RPMI7951 (cell line): Measurements from ENCODE around the gene ZNF567. TPM values are rescaled to one million over a fixed set of nuclear protein-coding genes. Genes with fewer than 3 reads are reported as not detected.
"Not testable (repeated sequence)": the region's sequence is repeated elsewhere in the genome, so short reads cannot be mapped to it uniquely, and the experiment has no call there.

Source experiments
- DNase-seq: peaks from one replicate; pipeline ENCODE4 v3.0.0-alpha.2; 2012; ENCODE audit warnings: low read depth
- total RNA-seq: library from RNA; depleted of rRNA; stranded (reverse); fragments of >200 nt; shearing (Covaris generic); gene quantifications from 2 replicates; pipeline ENCODE4 v1.2.3, GENCODE V29; 2014; rRNA removed

ZNF567 gene
- total RNA-seq = 5.5 and 13.8 TPM in 2 replicates

GRCh38 chr19:36687214-36688056 lies at the start of gene ZNF567:
ZNF567 (plus strand) TSS chr19:36687612; CDS start chr19:36694868, 7,256 bp downstream.
- peak; percentile 97 for DNase-seq

DNA sequence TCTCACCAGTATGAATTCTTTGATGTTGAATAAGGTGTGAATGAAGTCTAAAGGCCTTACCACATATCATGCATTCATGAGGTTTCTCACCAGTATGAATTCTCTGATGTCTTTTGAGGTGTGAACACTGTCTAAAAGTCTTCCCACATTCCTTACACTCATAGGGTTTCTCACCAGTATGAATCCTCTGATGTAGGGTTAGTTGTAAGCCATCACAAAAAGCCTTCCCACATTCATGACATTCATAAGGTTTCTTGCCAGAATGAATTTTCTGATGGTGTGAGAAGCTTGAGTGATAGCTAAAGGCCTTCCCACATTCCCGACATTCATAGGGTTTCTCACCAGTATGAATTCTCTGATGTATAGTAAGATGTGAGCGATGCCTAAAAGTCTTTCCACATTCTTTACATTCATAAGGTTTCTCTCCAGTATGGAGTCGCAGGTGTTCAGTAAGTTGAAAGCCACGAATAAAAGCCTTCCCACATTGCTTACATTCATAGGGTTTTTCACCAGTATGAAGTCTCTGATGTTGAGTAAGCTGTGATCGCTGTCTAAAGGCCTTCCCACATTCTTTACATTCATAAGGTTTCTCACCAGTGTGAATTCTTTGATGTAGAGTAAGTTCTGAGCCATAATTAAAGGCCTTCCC lies 48.4 kb upstream of the ZNF567 start:
- peak; percentile 11 for DNase-seq

DNA sequence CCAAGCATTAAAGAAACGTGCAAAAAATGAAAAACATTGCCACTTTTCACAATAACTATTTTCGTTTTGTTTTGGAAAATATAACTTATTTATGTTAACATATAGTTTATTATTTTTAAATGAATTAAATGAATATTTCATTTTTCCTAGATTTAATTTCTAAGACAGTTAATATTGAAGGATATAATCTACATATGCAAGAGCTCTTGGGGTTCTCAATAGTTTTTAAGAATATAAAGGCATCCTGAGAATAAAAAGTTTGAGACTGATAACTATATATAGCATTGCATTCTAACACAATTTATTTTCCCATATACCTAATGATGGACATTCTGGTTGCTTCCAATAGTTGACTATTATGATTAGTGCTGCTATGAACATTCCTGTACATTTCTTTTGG lies 40.7 kb upstream of the ZNF567 start:
- DNase-seq = no peak

- DNase-seq = no peak
These were observed 34.5 kb upstream of the ZNF567 start for GRCh38 chr19:36652958-36653357.

- DNase-seq = no peak
These were observed 21.6 kb upstream of the ZNF567 start for GRCh38 chr19:36665832-36666231.

DNA sequence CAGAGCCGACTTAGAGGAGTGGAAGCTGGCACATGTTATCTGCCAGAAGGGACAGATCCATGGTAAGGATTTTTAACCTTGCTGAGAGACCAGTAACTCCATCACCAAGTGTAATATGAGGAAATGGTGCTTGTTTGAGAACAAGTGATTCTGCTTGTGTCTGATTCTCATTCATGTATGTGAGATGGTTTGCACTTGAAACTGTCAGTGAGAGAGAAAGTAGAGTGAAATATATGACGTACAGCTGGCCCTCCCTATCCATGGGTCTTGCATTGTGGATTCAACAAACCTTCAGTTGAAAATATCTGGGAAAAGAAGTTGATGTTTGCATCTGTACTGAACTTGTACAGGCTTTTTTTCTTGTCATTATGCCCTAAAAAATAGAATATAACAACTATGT lies 18.8 kb upstream of the ZNF567 start:
- DNase-seq = no peak

GRCh38 chr19:36672368-36672767 lies 15.0 kb upstream of the ZNF567 start:
- no peak for DNase-seq

GRCh38 chr19:36674201-36674600 lies 13.2 kb upstream of the ZNF567 start:
- DNase-seq = no peak

DNA sequence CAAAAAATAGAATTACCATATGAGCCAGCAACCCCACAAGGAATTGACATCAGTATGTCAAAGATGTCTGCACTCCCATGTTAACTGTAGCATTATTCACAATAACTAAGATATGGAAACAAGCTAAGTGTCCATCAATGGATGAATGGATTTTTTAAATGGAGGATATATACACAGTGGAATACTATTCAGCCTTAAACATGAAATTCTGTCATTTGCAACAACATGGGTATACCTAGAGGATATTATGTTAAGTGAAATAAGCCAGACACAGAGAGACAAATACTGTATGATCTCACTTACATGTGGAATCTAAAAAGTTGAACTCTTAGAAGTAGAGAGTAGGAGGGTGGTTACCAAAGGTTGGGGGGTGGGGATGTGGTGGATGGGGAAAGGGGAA lies 8.0 kb upstream of the ZNF567 start:
- DNase-seq = no peak

DNA sequence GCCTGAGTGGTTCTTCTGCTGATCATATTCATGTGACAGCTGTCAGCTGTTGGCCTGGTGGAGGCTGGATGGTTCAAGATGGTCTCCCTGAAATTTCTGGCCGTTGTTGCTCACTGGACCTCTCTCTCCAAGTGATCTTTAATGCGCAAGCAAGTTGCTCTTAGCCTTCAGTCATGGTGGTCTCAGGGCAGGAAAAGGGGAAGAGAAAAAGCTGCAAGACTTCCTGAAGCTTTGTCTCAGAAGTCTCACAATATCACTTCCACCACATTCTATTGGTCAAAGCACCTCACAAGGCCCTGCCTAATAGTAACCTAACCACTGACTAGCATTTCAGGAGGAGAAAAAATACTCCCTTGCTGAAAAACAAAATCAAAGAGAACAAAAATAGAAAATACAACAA lies 1.6 kb upstream of the ZNF567 start:
- no peak for DNase-seq

DNA sequence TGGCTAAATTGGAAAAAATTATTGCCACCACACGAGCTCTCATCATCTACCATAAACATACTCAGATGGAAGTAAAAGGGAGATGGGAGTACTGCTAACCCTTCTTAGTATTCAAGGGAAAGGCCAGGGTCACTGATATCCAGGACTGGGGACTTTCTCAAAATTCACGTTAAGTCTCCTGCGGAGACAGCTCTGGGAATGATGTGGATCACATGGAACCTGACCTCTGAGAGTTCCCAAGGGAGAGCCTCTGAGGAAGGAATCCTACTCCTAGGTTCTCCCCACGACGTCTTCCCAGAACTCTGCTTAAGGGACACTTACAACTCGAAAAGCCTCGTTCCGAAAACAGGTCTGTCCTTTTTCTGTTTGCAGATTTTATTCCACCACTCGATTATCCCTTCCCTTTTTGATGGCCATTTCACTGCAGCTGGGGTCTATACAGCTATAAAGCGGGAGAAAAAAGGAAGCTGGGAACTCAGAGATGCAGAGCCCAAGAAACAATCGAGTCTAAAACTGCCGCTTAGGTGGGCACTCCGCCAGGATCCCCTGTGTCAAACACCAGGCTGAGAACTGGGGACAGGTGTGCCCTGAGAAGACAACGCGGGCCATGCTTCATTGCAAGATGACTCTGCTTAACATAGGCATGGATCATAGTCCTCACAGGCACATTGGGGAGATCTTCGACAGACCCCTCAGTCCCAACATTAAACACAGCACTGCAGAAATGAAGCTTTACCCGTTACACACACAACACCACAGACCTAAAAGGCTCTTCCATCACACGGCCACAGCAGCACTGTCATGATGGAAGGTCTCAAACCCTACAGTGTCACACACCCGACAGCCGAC lies 823 bp upstream of the ZNF567 start:
- DNase-seq = peak; percentile 6

DNA sequence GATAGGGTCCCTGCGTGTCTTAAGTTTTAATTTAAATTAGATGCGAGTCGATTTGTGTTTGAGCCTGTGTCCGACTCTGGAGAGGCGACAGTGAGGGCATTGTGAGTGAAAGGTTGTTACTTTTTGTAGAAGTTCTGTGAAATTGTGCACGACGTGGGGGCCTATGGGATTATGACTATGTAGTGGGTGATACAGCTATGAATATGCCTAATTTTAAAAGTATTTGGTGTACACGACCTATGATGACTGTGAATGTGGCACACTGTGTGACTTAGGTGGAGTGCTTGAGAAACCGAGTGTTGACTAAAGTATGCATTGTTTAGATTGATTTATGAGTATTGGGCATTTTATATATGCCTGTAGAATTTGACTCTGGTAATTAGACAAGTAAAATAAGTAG lies 646 bp downstream of the ZNF567 start:
- no peak for DNase-seq

DNA sequence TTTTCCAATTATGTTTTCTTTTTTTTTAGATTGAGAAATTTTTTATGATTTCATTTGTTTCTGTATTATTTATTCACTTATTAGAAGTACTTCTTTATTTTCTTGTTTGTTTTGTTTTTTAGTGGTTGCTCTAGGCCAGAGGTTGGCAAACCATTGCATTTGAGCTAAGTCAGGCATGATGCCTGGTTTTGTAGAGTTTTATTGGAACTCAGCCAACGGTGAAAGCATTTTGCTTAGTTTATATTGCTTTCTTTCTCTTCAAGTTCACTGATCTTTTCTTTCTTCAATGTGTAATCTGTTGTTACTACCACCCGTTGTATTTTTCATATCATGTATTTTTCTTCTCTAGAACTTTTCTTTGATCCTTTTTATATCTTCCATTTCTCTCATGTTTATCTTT lies 19.7 kb downstream of the ZNF567 start:
- peak; percentile 6 for DNase-seq

GRCh38 chr19:36709423-36709822 lies 22.0 kb downstream of the ZNF567 start:
- DNase-seq = no peak

- peak; percentile 25 for DNase-seq
These were observed 32.5 kb downstream of the ZNF567 start for GRCh38 chr19:36719687-36720556.

DNA sequence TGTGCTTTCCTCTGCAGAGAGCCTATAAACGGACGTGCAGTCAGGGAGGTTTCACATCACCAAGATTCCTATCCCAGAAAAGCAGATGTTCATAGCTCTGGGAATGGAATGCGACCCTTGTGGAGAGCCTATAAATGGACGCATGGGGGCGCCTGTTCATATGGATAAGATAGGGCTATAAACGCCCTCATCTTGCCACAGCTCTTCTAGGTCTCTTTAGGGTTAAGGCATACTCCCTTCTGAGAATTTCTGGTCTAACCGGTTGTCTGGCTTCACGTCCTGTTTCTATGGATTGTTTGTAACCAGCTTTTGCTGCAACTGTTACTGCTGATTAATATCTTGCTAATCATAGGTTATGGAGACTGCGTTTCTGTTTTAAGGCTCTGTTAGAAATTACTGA lies 48.8 kb downstream of the ZNF567 start:
- not testable (repeated sequence) for DNase-seq

- DNase-seq = no peak
These were observed 58.5 kb downstream of the ZNF567 start for GRCh38 chr19:36745870-36746269.

DNA sequence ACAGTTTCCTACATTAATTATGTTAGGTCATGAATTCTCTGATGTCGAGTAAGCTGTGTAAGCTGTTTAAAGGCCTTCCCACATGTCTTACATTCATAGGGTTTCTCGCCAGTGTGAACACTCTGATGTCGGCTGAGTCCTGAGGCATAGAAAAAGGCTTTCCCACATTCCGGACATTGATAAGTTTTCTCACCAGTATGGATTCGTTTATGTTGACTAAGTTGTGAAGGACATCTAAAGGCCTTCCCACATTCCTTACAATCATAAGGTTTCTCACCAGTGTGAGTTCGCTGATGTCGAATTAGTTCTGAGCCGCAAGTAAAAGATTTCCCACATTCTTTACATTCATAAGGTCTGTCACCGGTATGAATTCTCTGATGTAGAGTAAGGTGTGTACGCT lies 60.3 kb downstream of the ZNF567 start:
- DNase-seq = no peak

DNA sequence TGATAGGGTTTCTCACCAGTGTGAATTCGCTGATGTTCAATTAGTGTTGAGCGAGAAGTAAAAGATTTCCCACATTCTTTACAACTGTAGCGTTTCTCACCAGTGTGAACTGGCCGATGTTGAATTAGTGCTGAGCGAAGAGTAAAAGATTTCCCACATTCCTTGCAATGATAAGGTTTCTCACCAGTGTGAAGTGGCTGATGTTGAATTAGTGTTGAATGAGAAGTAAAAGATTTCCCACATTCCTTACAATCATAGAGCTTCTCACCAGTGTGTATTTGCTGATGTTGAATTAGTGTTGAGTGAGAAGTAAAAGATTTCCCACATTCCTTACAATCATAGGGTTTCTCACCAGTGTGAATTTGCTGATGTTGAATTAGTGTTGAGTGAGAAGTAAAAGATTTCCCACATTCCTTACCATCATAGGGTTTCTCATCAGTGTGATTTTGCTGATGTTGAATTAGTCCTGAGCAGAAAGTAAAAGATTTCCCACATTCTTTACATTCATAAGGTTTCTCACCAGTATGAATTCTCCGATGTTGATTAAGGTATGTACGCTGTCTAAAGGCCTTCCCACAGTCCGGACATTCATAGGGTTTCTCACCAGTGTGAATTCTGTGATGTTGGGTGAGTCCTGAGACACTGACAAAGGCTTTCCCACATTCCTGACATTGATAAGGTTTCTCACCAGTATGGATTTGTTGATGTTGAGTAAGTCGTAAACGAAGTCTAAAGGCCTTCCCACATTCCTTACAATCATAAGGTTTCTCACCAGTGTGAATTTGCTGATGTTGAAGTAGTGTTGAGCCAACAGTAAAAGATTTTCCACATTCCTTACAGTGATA lies 61.2 kb downstream of the ZNF567 start:
- DNase-seq = no peak

GRCh38 chr19:36749613-36750012 lies 62.2 kb downstream of the ZNF567 start:
- DNase-seq = not testable (repeated sequence)
